HEK293 (cell line): ENCODE data around the gene UFD1.

Experiments
- CTCF ChIA-PET: fragments of 350-600 bp; formaldehyde crosslinking; extraction: SDS; loops from one replicate; lab custom pipeline; 2021; ENCODE audit warnings: antibody characterized with exemption; lab: Yijun Ruan, JAX
- POLR2A ChIA-PET: fragments of 300-600 bp; formaldehyde crosslinking; extraction: SDS; loops from one replicate; lab custom pipeline; 2020; ENCODE audit warnings: antibody characterized with exemption, inconsistent platforms; lab: Yijun Ruan, JAX
- H3K27ac ChIP-seq: fragments of 200-500 bp; sonication (Bioruptor generic); 2 replicates; pipeline ENCODE4 v1.5.1; 2014; ENCODE audit warnings: low read depth, low read length, control low read depth, inconsistent platforms; ENCODE audit errors: extremely low read depth
- H3K36me3 ChIP-seq, 2 experiments: fragments of 200-500 bp in 1 of 2; sonication (Bioruptor generic) in 1 of 2; 1 replicate in 1 of 2; 2 replicates in 1 of 2; pipeline ENCODE4 v1.5.1; 2014 to 2017; ENCODE audit warnings: inconsistent platforms in 2 of 2, low read length in 2 of 2; ENCODE audit not compliant: control insufficient read depth in 2 of 2, insufficient read depth in 1 of 2
- H3K4me1 ChIP-seq: fragments of 200-500 bp; sonication (Bioruptor generic); 2 replicates; pipeline ENCODE4 v1.5.1; 2014; ENCODE audit warnings: mild to moderate bottlenecking, low read length, inconsistent platforms; ENCODE audit not compliant: control insufficient read depth, insufficient read depth
- H3K4me3 ChIP-seq: 2 replicates; pipeline ENCODE4 v1.5.1; 2011; ENCODE audit warnings: low read depth, mild to moderate bottlenecking, control low read depth, low read length, moderate library complexity
- H3K9me3 ChIP-seq: fragments of 200-500 bp; sonication (Bioruptor generic); 2 replicates; pipeline ENCODE4 v1.5.1; 2014; ENCODE audit warnings: low read depth, low read length, inconsistent platforms; ENCODE audit not compliant: control insufficient read depth, insufficient read depth
- EGR2 ChIP-seq: fragments of 450-650 bp; formaldehyde crosslinking; IDR thresholded peaks from 2 replicates; pipeline ENCODE4 v1.5.1; 2016; ENCODE audit warnings: low read depth, missing biosample characterization, missing genetic modification characterization
- GLI2 ChIP-seq: fragments of 450-650 bp; formaldehyde crosslinking; IDR thresholded peaks from 2 replicates; pipeline ENCODE4; 2017; ENCODE audit warnings: missing biosample characterization, missing genetic modification characterization, low read depth, borderline replicate concordance
- GLI4 ChIP-seq: fragments of 450-650 bp; formaldehyde crosslinking; IDR thresholded peaks from 2 replicates; pipeline ENCODE4 v1.5.1; 2016; ENCODE audit warnings: missing biosample characterization, missing genetic modification characterization
- PRDM1 ChIP-seq: fragments of 450-650 bp; formaldehyde crosslinking; IDR thresholded peaks from 2 replicates; pipeline ENCODE4; 2016; ENCODE audit warnings: missing biosample characterization, missing genetic modification characterization
- SCRT2 ChIP-seq: fragments of 450-650 bp; formaldehyde crosslinking; IDR thresholded peaks from 2 replicates; pipeline ENCODE4 v1.5.1; 2016; ENCODE audit warnings: missing biosample characterization, missing genetic modification characterization
- TCF7L2 ChIP-seq: IDR thresholded peaks from 2 replicates; pipeline ENCODE4 v1.6.1; 2011; ENCODE audit warnings: low read depth, mild to moderate bottlenecking, inconsistent platforms, low read length, moderate library complexity, borderline replicate concordance
- WT1 ChIP-seq: fragments of 450-650 bp; formaldehyde crosslinking; IDR thresholded peaks from 2 replicates; pipeline ENCODE4 v1.5.1; 2016; ENCODE audit warnings: missing biosample characterization, missing genetic modification characterization
- ZNF121 ChIP-seq: fragments of 450-650 bp; formaldehyde crosslinking; IDR thresholded peaks from 2 replicates; pipeline ENCODE4 v1.5.1; 2016; ENCODE audit warnings: missing biosample characterization, missing genetic modification characterization
- ZNF138 ChIP-seq: fragments of 450-650 bp; formaldehyde crosslinking; IDR thresholded peaks from 2 replicates; pipeline ENCODE4 v1.5.1; 2016; ENCODE audit warnings: missing biosample characterization, missing genetic modification characterization, borderline replicate concordance
- ZNF16 ChIP-seq: fragments of 450-650 bp; formaldehyde crosslinking; IDR thresholded peaks from 2 replicates; pipeline ENCODE4 v1.5.1; 2016; ENCODE audit warnings: low read depth, missing biosample characterization, missing genetic modification characterization
- ZNF175 ChIP-seq: fragments of 450-650 bp; formaldehyde crosslinking; IDR thresholded peaks from 2 replicates; pipeline ENCODE4 v1.5.1; 2016; ENCODE audit warnings: missing biosample characterization, missing genetic modification characterization
- ZNF214 ChIP-seq: fragments of 450-650 bp; formaldehyde crosslinking; IDR thresholded peaks from 2 replicates; pipeline ENCODE4 v1.5.1; 2017; ENCODE audit warnings: missing biosample characterization, mild to moderate bottlenecking, missing genetic modification characterization, borderline replicate concordance
- ZNF221 ChIP-seq: fragments of 450-650 bp; formaldehyde crosslinking; IDR thresholded peaks from 2 replicates; pipeline ENCODE4 v1.5.1; 2017; ENCODE audit warnings: missing biosample characterization, missing genetic modification characterization, borderline replicate concordance
- ZNF266 ChIP-seq: fragments of 450-650 bp; formaldehyde crosslinking; IDR thresholded peaks from 2 replicates; pipeline ENCODE4 v1.5.1; 2016; ENCODE audit warnings: missing biosample characterization, missing genetic modification characterization, low read depth
- ZNF311 ChIP-seq: fragments of 450-650 bp; formaldehyde crosslinking; IDR thresholded peaks from 2 replicates; pipeline ENCODE4 v1.5.1; 2017; ENCODE audit warnings: missing biosample characterization, missing genetic modification characterization, borderline replicate concordance
- ZNF350 ChIP-seq: fragments of 450-650 bp; formaldehyde crosslinking; IDR thresholded peaks from 2 replicates; pipeline ENCODE4 v1.5.0; 2017; ENCODE audit warnings: missing biosample characterization, mild to moderate bottlenecking, missing genetic modification characterization
- ZNF433 ChIP-seq: fragments of 450-650 bp; formaldehyde crosslinking; IDR thresholded peaks from 2 replicates; pipeline ENCODE4 v1.5.1; 2016; ENCODE audit warnings: missing biosample characterization, missing genetic modification characterization, low read depth
- ZNF530 ChIP-seq: fragments of 450-650 bp; formaldehyde crosslinking; IDR thresholded peaks from 2 replicates; pipeline ENCODE4 v1.5.1; 2016; ENCODE audit warnings: low read depth, missing biosample characterization, missing genetic modification characterization
- ZNF610 ChIP-seq: fragments of 450-650 bp; formaldehyde crosslinking; IDR thresholded peaks from 2 replicates; pipeline ENCODE4 v1.5.1; 2016; ENCODE audit warnings: missing biosample characterization, missing genetic modification characterization, borderline replicate concordance
- ZNF664 ChIP-seq: fragments of 450-650 bp; formaldehyde crosslinking; IDR thresholded peaks from 2 replicates; pipeline ENCODE4 v1.5.1; 2016; ENCODE audit warnings: missing biosample characterization, missing genetic modification characterization
- ZSCAN23 ChIP-seq: fragments of 450-650 bp; formaldehyde crosslinking; IDR thresholded peaks from 2 replicates; pipeline ENCODE4 v1.5.1; 2016; ENCODE audit warnings: missing biosample characterization, missing genetic modification characterization
- ZXDB ChIP-seq: fragments of 450-650 bp; formaldehyde crosslinking; IDR thresholded peaks from 2 replicates; pipeline ENCODE4 v1.5.1; 2016; ENCODE audit warnings: missing biosample characterization, missing genetic modification characterization
- TF ChIP-seq, protein P1 (sequence below): fragments of 450-650 bp; formaldehyde crosslinking; IDR thresholded peaks from 2 replicates; pipeline ENCODE4 v1.5.1; 2016; ENCODE audit warnings: missing biosample characterization, missing genetic modification characterization
- TF ChIP-seq, protein P2 (sequence below): fragments of 450-650 bp; formaldehyde crosslinking; IDR thresholded peaks from 2 replicates; pipeline ENCODE4 v1.5.1; 2016; ENCODE audit warnings: missing biosample characterization, missing genetic modification characterization
- TF ChIP-seq, protein P3 (sequence below): sonication (generic); formaldehyde crosslinking; IDR thresholded peaks from 2 replicates; pipeline ENCODE4 v1.8.1; 2022; ENCODE audit warnings: mild to moderate bottlenecking, moderate library complexity, missing genetic modification reagents
- TF ChIP-seq, protein P4 (sequence below): fragments of 450-650 bp; formaldehyde crosslinking; IDR thresholded peaks from 2 replicates; pipeline ENCODE4 v1.5.1; 2016; ENCODE audit warnings: missing biosample characterization, missing genetic modification characterization

The UFD1 gene

DNA sequence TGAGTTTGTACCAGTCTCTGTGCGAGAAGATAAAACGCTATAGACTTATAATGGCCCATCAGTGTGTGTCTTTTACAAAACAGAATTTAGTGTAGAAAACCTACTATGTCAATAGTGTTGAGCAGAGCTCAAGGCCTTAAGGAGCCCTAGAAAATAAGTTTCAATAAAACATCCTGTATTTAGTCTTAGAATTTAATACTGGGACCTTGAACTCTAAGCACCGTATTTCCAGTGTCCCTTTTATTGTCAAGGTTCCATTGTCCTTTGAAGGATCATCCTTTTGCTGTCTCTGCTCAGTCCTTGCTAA lies 17.3 kb upstream of the UFD1 start:
- Histone ChIP-seq H3K9me3 (no peaks in the 10 kb centered on the region), H3K4me1 (no peaks in the 10 kb centered on the region), H3K27ac (no peak overlapping the region), H3K4me3 (no peak overlapping the region), H3K36me3 (peaks cover 28 to 97% of the 10 kb centered on the region in 2 experiments)
- POLR2A ChIA-PET = interaction anchor here (1.0 kb wide), 1 partner anchor 17 kb away, joined by 3 read pairs; the partner anchor contains the start of gene CDC45
- no peak for TF ChIP-seq TCF7L2
- TF ChIP-seq ZNF530 (tag by site-specific recombination) = no peak
- no peak for TF ChIP-seq EGR2 (tag by site-specific recombination)
- no peak for TF ChIP-seq WT1 (tag by site-specific recombination)
- TF ChIP-seq, protein P1, sequence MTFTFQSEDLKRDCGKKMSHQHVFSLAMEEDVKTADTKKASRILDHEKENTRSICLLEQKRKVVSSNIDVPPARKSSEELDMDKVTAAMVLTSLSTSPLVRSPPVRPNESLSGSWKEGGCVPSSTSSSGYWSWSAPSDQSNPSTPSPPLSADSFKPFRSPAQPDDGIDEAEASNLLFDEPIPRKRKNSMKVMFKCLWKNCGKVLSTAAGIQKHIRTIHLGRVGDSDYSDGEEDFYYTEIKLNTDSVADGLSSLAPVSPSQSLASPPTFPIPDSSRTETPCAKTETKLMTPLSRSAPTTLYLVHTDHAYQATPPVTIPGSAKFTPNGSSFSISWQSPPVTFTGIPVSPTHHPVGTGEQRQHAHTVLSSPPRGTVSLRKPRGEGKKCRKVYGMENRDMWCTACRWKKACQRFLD = no peak
- TF ChIP-seq SCRT2 = no peak
- no peak for TF ChIP-seq ZNF138
- TF ChIP-seq ZNF214 (tag by site-specific recombination) = no peak
- no peak for TF ChIP-seq ZSCAN23 (tag by site-specific recombination)
- no peak for TF ChIP-seq ZNF266 (tag by site-specific recombination)
- TF ChIP-seq ZNF664 = no peak
- TF ChIP-seq ZNF175 (tag by site-specific recombination) = no peak
- no peak for TF ChIP-seq ZNF610 (tag by site-specific recombination)
- TF ChIP-seq GLI4 (tag by site-specific recombination) = no peak
- TF ChIP-seq ZNF121 (tag by site-specific recombination) = no peak
- TF ChIP-seq, protein P2, sequence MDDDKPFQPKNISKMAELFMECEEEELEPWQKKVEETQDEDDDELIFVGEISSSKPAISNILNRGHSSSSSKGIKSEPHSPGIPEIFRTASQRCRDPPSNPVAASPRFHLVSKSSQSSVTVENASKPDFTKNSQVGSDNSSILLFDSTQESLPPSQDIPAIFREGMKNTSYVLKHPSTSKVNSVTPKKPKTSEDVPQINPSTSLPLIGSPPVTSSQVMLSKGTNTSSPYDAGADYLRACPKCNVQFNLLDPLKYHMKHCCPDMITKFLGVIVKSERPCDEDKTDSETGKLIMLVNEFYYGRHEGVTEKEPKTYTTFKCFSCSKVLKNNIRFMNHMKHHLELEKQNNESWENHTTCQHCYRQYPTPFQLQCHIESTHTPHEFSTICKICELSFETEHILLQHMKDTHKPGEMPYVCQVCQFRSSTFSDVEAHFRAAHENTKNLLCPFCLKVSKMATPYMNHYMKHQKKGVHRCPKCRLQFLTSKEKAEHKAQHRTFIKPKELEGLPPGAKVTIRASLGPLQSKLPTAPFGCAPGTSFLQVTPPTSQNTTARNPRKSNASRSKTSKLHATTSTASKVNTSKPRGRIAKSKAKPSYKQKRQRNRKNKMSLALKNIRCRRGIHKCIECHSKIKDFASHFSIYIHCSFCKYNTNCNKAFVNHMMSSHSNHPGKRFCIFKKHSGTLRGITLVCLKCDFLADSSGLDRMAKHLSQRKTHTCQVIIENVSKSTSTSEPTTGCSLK = no peak
- CTCF ChIA-PET = interaction anchor here (0.6 kb wide), 1 partner anchor 19 kb away, joined by 4 read pairs; no protein-coding TSS in a partner anchor

DNA sequence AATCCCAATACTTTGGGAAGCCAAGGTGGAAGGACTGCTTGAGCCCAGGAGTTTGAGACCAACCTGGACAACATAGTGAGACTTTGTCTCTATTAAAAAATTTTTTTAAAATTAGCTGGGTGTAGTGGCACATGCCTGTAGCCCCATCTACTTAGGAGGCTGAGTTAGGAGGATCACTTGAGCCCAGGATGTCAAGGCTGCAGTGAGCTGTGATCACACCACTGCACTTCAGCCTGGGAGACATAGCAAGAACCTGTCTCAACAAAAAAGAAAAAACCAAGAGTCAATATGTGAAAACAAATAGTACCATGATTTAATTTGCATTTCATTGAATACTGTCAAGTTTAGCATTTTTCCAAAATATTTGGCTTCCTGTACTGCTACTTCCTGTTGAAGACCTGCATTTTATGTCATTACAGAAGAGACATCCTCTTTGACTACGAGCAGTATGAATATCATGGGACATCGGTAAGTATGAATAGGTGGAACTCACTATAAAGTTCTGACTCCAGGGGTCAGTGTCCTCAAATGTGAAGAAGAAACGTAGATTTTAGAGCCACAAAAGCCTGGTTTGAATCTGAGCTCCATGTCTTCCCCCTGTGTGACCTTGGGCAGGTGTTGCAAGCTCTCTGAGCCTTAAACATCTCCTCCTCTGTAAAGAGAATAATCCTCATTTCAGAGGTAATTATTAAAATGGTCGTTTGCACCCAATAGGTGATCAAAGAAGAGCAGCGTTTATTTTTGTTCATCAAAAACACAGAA lies 16.8 kb upstream of the UFD1 start:
- Histone ChIP-seq H3K36me3 (peaks cover 33 to 97% of the 10 kb centered on the region in 2 experiments), H3K4me1 (no peaks in the 10 kb centered on the region), H3K9me3 (no peaks in the 10 kb centered on the region), H3K27ac (no peak overlapping the region), H3K4me3 (no peak overlapping the region)
- POLR2A ChIA-PET = interaction anchor here (1.0 kb wide), 1 partner anchor 16 kb away, joined by 3 read pairs; the partner anchor contains the start of gene CDC45
- TF ChIP-seq, protein P3, sequence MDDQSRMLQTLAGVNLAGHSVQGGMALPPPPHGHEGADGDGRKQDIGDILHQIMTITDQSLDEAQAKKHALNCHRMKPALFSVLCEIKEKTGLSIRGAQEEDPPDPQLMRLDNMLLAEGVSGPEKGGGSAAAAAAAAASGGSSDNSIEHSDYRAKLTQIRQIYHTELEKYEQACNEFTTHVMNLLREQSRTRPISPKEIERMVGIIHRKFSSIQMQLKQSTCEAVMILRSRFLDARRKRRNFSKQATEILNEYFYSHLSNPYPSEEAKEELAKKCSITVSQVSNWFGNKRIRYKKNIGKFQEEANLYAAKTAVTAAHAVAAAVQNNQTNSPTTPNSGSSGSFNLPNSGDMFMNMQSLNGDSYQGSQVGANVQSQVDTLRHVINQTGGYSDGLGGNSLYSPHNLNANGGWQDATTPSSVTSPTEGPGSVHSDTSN (CRISPR knock-in tag) = no peak
- TF ChIP-seq PRDM1 (tag by site-specific recombination) (no peak), ZNF433 (tag by site-specific recombination) (no peak), ZNF221 (tag by site-specific recombination) (no peak), ZNF350 (tag by site-specific recombination) (no peak), GLI4 (tag by site-specific recombination) (no peak), ZNF16 (tag by site-specific recombination) (no peak), GLI2 (tag by site-specific recombination) (no peak), ZNF311 (tag by site-specific recombination) (no peak), ZXDB (no peak), WT1 (tag by site-specific recombination) (no peak)
- TF ChIP-seq, protein P4, sequence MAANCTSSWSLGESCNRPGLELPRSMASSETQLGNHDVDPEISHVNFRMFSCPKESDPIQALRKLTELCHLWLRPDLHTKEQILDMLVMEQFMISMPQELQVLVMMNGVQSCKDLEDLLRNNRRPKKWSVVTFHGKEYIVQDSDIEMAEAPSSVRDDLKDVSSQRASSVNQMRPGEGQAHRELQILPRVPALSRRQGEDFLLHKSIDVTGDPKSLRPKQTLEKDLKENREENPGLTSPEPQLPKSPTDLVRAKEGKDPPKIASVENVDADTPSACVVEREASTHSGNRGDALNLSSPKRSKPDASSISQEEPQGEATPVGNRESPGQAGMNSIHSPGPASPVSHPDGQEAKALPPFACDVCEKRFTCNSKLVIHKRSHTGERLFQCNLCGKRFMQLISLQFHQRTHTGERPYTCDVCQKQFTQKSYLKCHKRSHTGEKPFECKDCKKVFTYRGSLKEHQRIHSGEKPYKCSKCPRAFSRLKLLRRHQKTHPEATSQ (tag by site-specific recombination) = no peak
- CTCF ChIA-PET = interaction anchor here (0.6 kb wide), 2 partner anchors 18 to 134 kb away, joined by 3 to 4 read pairs; no protein-coding TSS in a partner anchor
